Endothelial cell of umbilical vein (primary cell): ENCODE results near the gene TMPRSS3. TPM values are rescaled to one million over a fixed set of nuclear protein-coding genes. Genes with fewer than 3 reads are reported as not detected.

Experiments used
- BruUV-seq: library from RNA; stranded (reverse); fragments of 400-500 nt; replicated peaks from 2 replicates; lab custom pipeline; 2021; lab: Mats Ljungman, UMichigan
- CTCF ChIA-PET: fragments of 300-600, 350-600 bp; sonication (Branson Sonifier 250); formaldehyde crosslinking; loops from one replicate; lab custom pipeline; 2021; ENCODE audit warnings: antibody characterized with exemption, inconsistent platforms; lab: Charles Lee
- POLR2A ChIA-PET: fragments of 300-600, 350-600 bp; sonication (Branson Sonifier 250); formaldehyde crosslinking; loops from one replicate; lab custom pipeline; 2021; ENCODE audit warnings: antibody characterized with exemption, inconsistent platforms; lab: Charles Lee
- DNase-seq: peaks from one replicate; pipeline ENCODE4 v3.0.0-alpha.2; 2011; ENCODE audit warnings: low read depth, low spot score
- FAIRE-seq: peaks from 2 replicates; lab custom pipeline; 2011; peaks lifted over from hg19 to GRCh38; lab: Jason Lieb, UNC
- H2AFZ ChIP-seq: 2 replicates; pipeline ENCODE4 v1.6.0; 2012; ENCODE audit warnings: low read depth, low read length, control low read depth, inconsistent platforms
- H3K27ac ChIP-seq: 2 replicates; pipeline ENCODE4 v1.5.1; 2011; ENCODE audit warnings: low read depth, mild to moderate bottlenecking, control low read depth, low read length, moderate library complexity; ENCODE audit not compliant: insufficient read depth
- H3K27me3 ChIP-seq, 2 experiments: 2 replicates each; pipeline versions ENCODE4 v1.6.0 to v1.6.1; 2011; ENCODE audit warnings: low read length in 2 of 2, mixed read lengths in 1 of 2; ENCODE audit not compliant: control insufficient read depth in 2 of 2, insufficient read depth in 2 of 2
- H3K36me3 ChIP-seq, 2 experiments: 2 replicates in 1 of 2; 3 replicates in 1 of 2; pipeline ENCODE4 v1.5.1; 2011; ENCODE audit warnings: low read length in 2 of 2, mild to moderate bottlenecking in 1 of 2, moderate library complexity in 1 of 2; ENCODE audit not compliant: control insufficient read depth in 2 of 2, insufficient read depth in 2 of 2; ENCODE audit errors: extremely low read depth in 1 of 2
- H3K4me1 ChIP-seq: 3 replicates; pipeline ENCODE4 v1.5.1; 2011; ENCODE audit warnings: mild to moderate bottlenecking, low read length; ENCODE audit not compliant: control insufficient read depth, insufficient read depth; ENCODE audit errors: extremely low read depth
- H3K4me2 ChIP-seq: 2 replicates; pipeline ENCODE4 v1.6.1; 2011; ENCODE audit warnings: low read length, control low read depth, mixed read lengths; ENCODE audit not compliant: insufficient read depth
- H3K4me3 ChIP-seq, 3 experiments: fragments of 200-600 bp in 1 of 3; sonication (generic), shearing (Covaris generic) in 1 of 3; replicated peaks in 1 of 3; 2 replicates each; pipeline ENCODE4 v1.5.1; 2011 to 2016; ENCODE audit warnings: control low read depth in 3 of 3, low read length in 3 of 3, mild to moderate bottlenecking in 2 of 3, inconsistent platforms in 1 of 3, low read depth in 1 of 3, moderate library complexity in 1 of 3; ENCODE audit not compliant: insufficient read depth in 1 of 3
- H3K79me2 ChIP-seq: 2 replicates; pipeline ENCODE4 v1.6.0; 2012; ENCODE audit warnings: low read length, inconsistent platforms; ENCODE audit not compliant: control insufficient read depth, insufficient read depth
- H3K9ac ChIP-seq: replicated peaks from 2 replicates; pipeline ENCODE3; 2011; ENCODE audit warnings: low read length, control low read depth; ENCODE audit not compliant: insufficient read depth; ENCODE audit errors: extremely low read depth
- H3K9me1 ChIP-seq: replicated peaks from 3 replicates; pipeline ENCODE4 v1.6.0; 2011; ENCODE audit warnings: mild to moderate bottlenecking, low read length; ENCODE audit not compliant: control insufficient read depth, insufficient read depth; ENCODE audit errors: extremely low read depth
- H3K9me3 ChIP-seq: replicated peaks from 2 replicates; pipeline ENCODE4 v1.5.1; 2012; ENCODE audit warnings: low read length, inconsistent platforms; ENCODE audit not compliant: control insufficient read depth, insufficient read depth
- H4K20me1 ChIP-seq: replicated peaks from 2 replicates; pipeline ENCODE3; 2011; ENCODE audit warnings: mild to moderate bottlenecking, low read length; ENCODE audit not compliant: control insufficient read depth, insufficient read depth; ENCODE audit errors: extremely low read depth
- CTCF ChIP-seq, 2 donors: IDR thresholded peaks; 1 replicate in 1 of 2; 2 replicates in 1 of 2; pipeline ENCODE4 v1.5.1; 2011; ENCODE audit warnings: low read length in 2 of 2, mild to moderate bottlenecking in 2 of 2, moderate library complexity in 2 of 2, control low read depth in 1 of 2, inconsistent platforms in 1 of 2, low read depth in 1 of 2; ENCODE audit not compliant: insufficient read depth in 1 of 2; ENCODE audit errors: extremely low read depth in 1 of 2
- EZH2 ChIP-seq: IDR thresholded peaks from 2 replicates; pipeline ENCODE4 v1.6.1; 2012; ENCODE audit warnings: borderline replicate concordance, low read depth, mild to moderate bottlenecking, moderate library complexity, low read length, inconsistent platforms; ENCODE audit not compliant: severe bottlenecking
- FOS ChIP-seq: IDR thresholded peaks from 2 replicates; pipeline ENCODE4 v1.6.1; 2011; ENCODE audit warnings: mild to moderate bottlenecking, low read length, moderate library complexity, borderline replicate concordance; ENCODE audit not compliant: insufficient read depth
- GATA2 ChIP-seq: IDR thresholded peaks from 2 replicates; pipeline ENCODE4 v1.7.0; 2011; ENCODE audit warnings: low read depth, mild to moderate bottlenecking, moderate library complexity, mixed read lengths, low read length; ENCODE audit not compliant: insufficient read length, insufficient read depth
- JUN ChIP-seq: IDR thresholded peaks from 2 replicates; pipeline ENCODE4 v1.6.1; 2011; ENCODE audit warnings: borderline replicate concordance, low read depth; ENCODE audit not compliant: insufficient read length, insufficient read depth
- MAX ChIP-seq: IDR thresholded peaks from 2 replicates; pipeline ENCODE4 v1.6.1; 2011; ENCODE audit not compliant: insufficient read depth, insufficient read length
- MYC ChIP-seq: IDR thresholded peaks from one replicate; pipeline ENCODE4 v1.6.1; 2011; ENCODE audit warnings: mild to moderate bottlenecking, low read depth, low read length
- POLR2A ChIP-seq: IDR thresholded peaks from 2 replicates; pipeline ENCODE4 v1.6.1; 2012; ENCODE audit warnings: low read depth, mild to moderate bottlenecking, control low read depth, low read length
- POLR2AphosphoS5 ChIP-seq: IDR thresholded peaks from 2 replicates; pipeline ENCODE4 v1.6.1; 2012; ENCODE audit warnings: low read depth, mild to moderate bottlenecking, control low read depth, low read length, moderate library complexity; ENCODE audit not compliant: insufficient read depth
- dilution Hi-C: fragments of 300-500 bp; cut with MboI; formaldehyde crosslinking; loops from one replicate; pipeline ENCODE4 v1.15.0; 2019; ENCODE audit warnings: low sequenced_read_pairs; ENCODE audit not compliant: extremely low pct_ligation_motif_present
- intact Hi-C: fragments of 100-400 bp; cut with micrococcal nuclease; formaldehyde crosslinking; loops from one replicate; pipeline ENCODE4 v1.10.0; 2022
- polyA plus RNA-seq, 4 experiments: library from polyadenylated mRNA; depleted of rRNA in 3 of 4; stranded (reverse) in 3 of 4; unstranded in 1 of 4; fragments of >200 nt; gene quantifications; 2 replicates each; pipeline versions ENCODE4 v1.2.1 to v1.2.3, GENCODE V29; 2011 to 2012; ENCODE audit warnings: missing spikeins in 1 of 4
- total RNA-seq: library from RNA; stranded (reverse); gene quantifications from 2 replicates; pipeline ENCODE4 v1.2.3, GENCODE V29; 2021

TMPRSS3 gene
- total and polyA plus RNA-seq, 2 donors (not counting 3 experiments of a cell fraction or from before 2014, with no cell fraction given) = not detected

DNA sequence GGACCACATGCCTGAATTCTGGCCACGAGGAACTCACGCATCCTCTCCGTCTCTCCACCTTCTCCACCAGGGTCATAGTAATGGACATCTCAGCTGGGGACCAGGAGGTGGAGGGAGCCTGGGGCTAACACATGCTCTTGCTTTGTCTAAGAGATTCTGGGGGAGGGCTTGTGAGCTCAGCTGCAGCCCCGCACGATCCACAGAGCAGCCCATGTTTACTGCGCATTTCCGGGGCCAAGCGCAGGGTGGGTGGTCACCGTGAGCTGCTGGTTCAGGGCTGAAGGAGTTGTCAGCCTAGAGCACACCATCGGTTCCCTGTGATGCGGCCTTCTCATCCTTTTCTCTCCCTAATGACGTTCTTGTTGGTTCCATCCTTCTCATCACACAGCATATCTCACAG lies 37.6 kb downstream of the TMPRSS3 start:
- no peak for DNase-seq
- FAIRE-seq = no peak
- no peak overlapping the region for H3K9ac ChIP-seq
- no peaks in the 10 kb centered on the region for H3K9me3 ChIP-seq
- no peak overlapping the region for H3K4me3 ChIP-seq
- ChIA-PET POLR2A (no interaction called here), CTCF (no interaction called here)
- H2AFZ ChIP-seq = no peak overlapping the region
- no TSS peak for BruUV-seq
- no peak overlapping the region for H3K27ac ChIP-seq
- H4K20me1 ChIP-seq = no peaks in the 10 kb centered on the region
- no peaks in the 10 kb centered on the region for H3K4me1 ChIP-seq
- peaks cover 0 to 1% of the 10 kb centered on the region in 2 experiments for H3K27me3 ChIP-seq
- TF ChIP-seq JUN (no peak), MYC (no peak), POLR2A (no peak), GATA2 (no peak), POLR2AphosphoS5 (no peak), CTCF (IDR thresholded peaks at IDR 0.05; ENCODE audit: extremely low read depth in 1 of 2, insufficient read depth in 1 of 2, low read depth in 1 of 2, low read length in 2 of 2) (no peak), MAX (no peak), EZH2 (no peak), FOS (no peak)
- no peaks in the 10 kb centered on the region for H3K36me3 ChIP-seq
- intact Hi-C loops (no loop called here), dilution Hi-C loops (no loop called here)
- no peaks in the 10 kb centered on the region for H3K9me1 ChIP-seq
- H3K4me2 ChIP-seq = no peak overlapping the region
- H3K79me2 ChIP-seq = no peaks in the 10 kb centered on the region
